K562 (cell line): ENCODE measurements around the gene HFE. TPM values are rescaled to one million over a fixed set of nuclear protein-coding genes. Genes with fewer than 3 reads are reported as not detected.

Experiments used
- BRD9 ChIP-seq: fragments of 450-650 bp; IDR thresholded peaks from 2 replicates; pipeline ENCODE4 v1.6.1; 2018; ENCODE audit warnings: low read depth; ENCODE audit not compliant: partially characterized antibody
- CHCHD3 ChIP-seq: fragments of 250-450 bp; sonication (Bioruptor Pico); IDR thresholded peaks from 2 replicates; pipeline ENCODE4 v2.1.2; 2022; ENCODE audit warnings: mild to moderate bottlenecking
- GABPB2 ChIP-seq: fragments of 250-450 bp; sonication (Bioruptor Pico); conservative IDR thresholded peaks from 2 replicates; pipeline ENCODE4 v1.5.1; 2021; ENCODE audit warnings: mild to moderate bottlenecking
- GATA2 ChIP-seq: sonication (generic); formaldehyde crosslinking; IDR thresholded peaks from 2 replicates; pipeline ENCODE4 v1.4.0; 2020; ENCODE audit warnings: mild to moderate bottlenecking, missing genetic modification reagents
- NCOR1 ChIP-seq: fragments of 450-650 bp; IDR thresholded peaks from 2 replicates; pipeline ENCODE4 v1.6.1; 2016; ENCODE audit warnings: mild to moderate bottlenecking, moderate library complexity
- SIN3A ChIP-seq, 2 experiments: fragments of 150-350 bp in 1 of 2; IDR thresholded peaks; 2 replicates each; pipeline ENCODE4 v1.6.1; 2011 to 2016; ENCODE audit warnings: borderline replicate concordance in 2 of 2, low read depth in 2 of 2, low read length in 2 of 2, mild to moderate bottlenecking in 2 of 2, moderate library complexity in 2 of 2; ENCODE audit not compliant: control insufficient read depth in 1 of 2
- SMARCE1 ChIP-seq: fragments of 450-650 bp; IDR thresholded peaks from 2 replicates; pipeline ENCODE4 v1.7.1; 2016; ENCODE audit warnings: mild to moderate bottlenecking
- SREBF2 ChIP-seq: sonication (generic); formaldehyde crosslinking; IDR thresholded peaks from 2 replicates; pipeline ENCODE4 v1.4.0; 2020; ENCODE audit warnings: mild to moderate bottlenecking, missing genetic modification reagents
- TFAP4 ChIP-seq: sonication (generic); formaldehyde crosslinking; IDR thresholded peaks from 2 replicates; pipeline ENCODE4 v1.8.0; 2022; ENCODE audit warnings: missing genetic modification reagents, mild to moderate bottlenecking, moderate library complexity, borderline replicate concordance
- ZFP30 ChIP-seq: fragments of 250-450 bp; sonication (Bioruptor Pico); IDR thresholded peaks from 2 replicates; pipeline ENCODE4 v1.8.0; 2022; ENCODE audit warnings: moderate library complexity, mild to moderate bottlenecking, inconsistent platforms, borderline replicate concordance
- ZNF121 ChIP-seq: sonication (generic); formaldehyde crosslinking; conservative IDR thresholded peaks from 2 replicates; pipeline ENCODE4 v1.8.0; 2022; ENCODE audit warnings: missing genetic modification reagents
- ZNF445 ChIP-seq: fragments of 250-450 bp; sonication (Bioruptor Pico); IDR thresholded peaks from 2 replicates; pipeline ENCODE4 v1.4.0; 2020; ENCODE audit warnings: low read depth, mild to moderate bottlenecking, moderate library complexity
- ZNF644 ChIP-seq: fragments of 200-800 bp; sonication (Bioruptor generic); IDR thresholded peaks from 2 replicates; pipeline ENCODE4 v1.6.1; 2016; ENCODE audit warnings: low read depth, missing genetic modification characterization, missing compliant biosample characterization
- ZNF764 ChIP-seq: fragments of 250-450 bp; sonication (Bioruptor Pico); IDR thresholded peaks from 2 replicates; pipeline ENCODE4 v1.4.0; 2020; ENCODE audit warnings: low read depth, mild to moderate bottlenecking, moderate library complexity
- polyA plus RNA-seq, 8 experiments: library from polyadenylated mRNA; depleted of rRNA in 4 of 8; stranded (reverse) in 5 of 8; unstranded in 3 of 8; fragments of >200 nt; fragmentation: Nextera tagmentation in 2 of 8; fragmentation: Illumina TruSeq in 1 of 8; extraction: Ambion mirVana in 2 of 8; extraction: Trizol in 1 of 8; gene quantifications; 2 replicates each; pipeline versions ENCODE4 v1.2.1 to v1.2.3, GENCODE V29; 2011 to 2014; ENCODE audit warnings: inconsistent platforms in 1 of 8, missing spikeins in 1 of 8
- total RNA-seq, 7 experiments: library from RNA; depleted of rRNA in 6 of 7; stranded (reverse); fragments of >200 nt in 6 of 7; fragmentation: Illumina TruSeq in 2 of 7; extraction: Trizol in 2 of 7; gene quantifications; 2 replicates each; pipeline versions ENCODE4 v1.2.1 to v1.2.3, GENCODE V29; 2011 to 2021; ENCODE audit warnings: low replicate concordance in 1 of 7
- TF ChIP-seq, protein P1 (sequence below): fragments of 250-450 bp; sonication (Bioruptor Pico); IDR thresholded peaks from 2 replicates; pipeline ENCODE4 v1.5.0; 2020; ENCODE audit warnings: mild to moderate bottlenecking
- TF ChIP-seq, protein P2 (sequence below), 2 experiments: fragments of 450-650 bp in 1 of 2; IDR thresholded peaks; 2 replicates each; pipeline ENCODE4 v1.6.1; 2011 to 2017; ENCODE audit warnings: low read depth in 2 of 2, antibody characterized with exemption in 1 of 2, borderline replicate concordance in 1 of 2, low read length in 1 of 2, mild to moderate bottlenecking in 1 of 2, mixed read lengths in 1 of 2; ENCODE audit not compliant: control insufficient read depth in 1 of 2
- TF ChIP-seq, protein P3 (sequence below): fragments of 250-450 bp; sonication (Bioruptor Pico); IDR thresholded peaks from 2 replicates; pipeline ENCODE4 v1.8.0; 2021; ENCODE audit warnings: moderate library complexity, mild to moderate bottlenecking, inconsistent platforms

HFE gene
- total and polyA plus RNA-seq, 9 of the 15 experiments (the other 6 are each of a cell fraction or from before 2014, with no cell fraction given): 0.14 to 1.2 (median 0.76) TPM

DNA sequence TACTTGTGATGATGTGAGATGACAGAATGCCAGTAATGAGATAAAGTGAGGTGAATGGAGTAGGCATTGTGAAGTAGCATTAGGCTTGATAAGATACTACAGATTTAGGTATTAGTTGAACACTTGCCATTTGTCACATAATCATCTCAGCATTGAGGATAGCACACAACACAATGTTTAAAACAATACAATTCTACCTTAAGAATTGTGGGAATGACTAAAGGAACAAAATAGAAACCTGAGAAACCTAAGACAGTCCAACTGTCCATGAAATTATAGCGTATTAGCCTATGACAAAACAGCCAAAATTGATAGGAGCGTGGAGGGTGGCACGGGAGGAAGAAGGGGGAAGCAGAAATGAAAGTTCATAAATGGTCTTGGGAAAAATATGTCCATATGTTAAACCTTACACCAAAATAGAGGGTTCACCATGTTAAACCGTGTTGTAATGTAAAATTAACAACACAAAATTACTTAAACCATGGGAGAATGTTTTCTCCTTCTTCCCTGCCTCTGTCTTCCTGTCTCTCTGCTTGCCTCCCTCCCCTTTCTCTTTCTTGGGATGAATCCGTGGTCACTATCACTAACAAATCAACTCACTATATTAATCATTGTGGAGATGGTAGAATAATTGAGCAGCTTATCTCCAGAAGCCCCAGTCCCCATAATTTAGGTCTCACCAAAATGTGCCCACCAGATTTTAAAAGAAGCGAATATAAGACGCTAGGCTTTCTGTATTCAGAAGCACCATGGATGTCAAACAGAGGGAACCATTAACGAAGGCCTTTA is 33.0 kb upstream of the HFE start (continued):
- TF ChIP-seq ZNF644 (tag) (peak; percentile 78; the same call in 1 of the 2 replicates), SREBF2 (CRISPR knock-in tag) (no peak), ZNF445 (CRISPR knock-in tag) (peak; percentile 78), BRD9 (peak; percentile 31), ZFP30 (CRISPR knock-in tag) (0 out of 2 replicates have a peak, but pooled peaks have one; percentile 83), GATA2 (CRISPR knock-in tag) (0 out of 2 replicates have a peak, but pooled peaks have one; percentile 2), CHCHD3 (peak; percentile 24; the same call in 1 of the 2 replicates), TFAP4 (CRISPR knock-in tag) (no peak), ZNF764 (CRISPR knock-in tag) (0 out of 2 replicates have a peak, but pooled peaks have one; percentile 4), GABPB2 (CRISPR knock-in tag) (0 out of 2 replicates have a peak, but pooled peaks have one; percentile 6), NCOR1 (peak; percentile 19; the same call in 1 of the 2 replicates), SMARCE1 (0 out of 2 replicates have a peak, but pooled peaks have one; percentile 10), SIN3A (IDR thresholded peaks at IDR 0.05; ENCODE audit: borderline replicate concordance in 2 of 2, control insufficient read depth in 1 of 2, low read depth in 2 of 2, low read length in 2 of 2) (peak; percentile 9 to 38; a peak in 2 of 4 replicates), ZNF121 (CRISPR knock-in tag) (no peak)
- TF ChIP-seq, protein P1, sequence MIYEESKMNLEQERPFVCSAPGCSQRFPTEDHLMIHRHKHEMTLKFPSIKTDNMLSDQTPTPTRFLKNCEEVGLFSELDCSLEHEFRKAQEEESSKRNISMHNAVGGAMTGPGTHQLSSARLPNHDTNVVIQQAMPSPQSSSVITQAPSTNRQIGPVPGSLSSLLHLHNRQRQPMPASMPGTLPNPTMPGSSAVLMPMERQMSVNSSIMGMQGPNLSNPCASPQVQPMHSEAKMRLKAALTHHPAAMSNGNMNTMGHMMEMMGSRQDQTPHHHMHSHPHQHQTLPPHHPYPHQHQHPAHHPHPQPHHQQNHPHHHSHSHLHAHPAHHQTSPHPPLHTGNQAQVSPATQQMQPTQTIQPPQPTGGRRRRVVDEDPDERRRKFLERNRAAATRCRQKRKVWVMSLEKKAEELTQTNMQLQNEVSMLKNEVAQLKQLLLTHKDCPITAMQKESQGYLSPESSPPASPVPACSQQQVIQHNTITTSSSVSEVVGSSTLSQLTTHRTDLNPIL (CRISPR knock-in tag): no peak
- TF ChIP-seq, protein P2, sequence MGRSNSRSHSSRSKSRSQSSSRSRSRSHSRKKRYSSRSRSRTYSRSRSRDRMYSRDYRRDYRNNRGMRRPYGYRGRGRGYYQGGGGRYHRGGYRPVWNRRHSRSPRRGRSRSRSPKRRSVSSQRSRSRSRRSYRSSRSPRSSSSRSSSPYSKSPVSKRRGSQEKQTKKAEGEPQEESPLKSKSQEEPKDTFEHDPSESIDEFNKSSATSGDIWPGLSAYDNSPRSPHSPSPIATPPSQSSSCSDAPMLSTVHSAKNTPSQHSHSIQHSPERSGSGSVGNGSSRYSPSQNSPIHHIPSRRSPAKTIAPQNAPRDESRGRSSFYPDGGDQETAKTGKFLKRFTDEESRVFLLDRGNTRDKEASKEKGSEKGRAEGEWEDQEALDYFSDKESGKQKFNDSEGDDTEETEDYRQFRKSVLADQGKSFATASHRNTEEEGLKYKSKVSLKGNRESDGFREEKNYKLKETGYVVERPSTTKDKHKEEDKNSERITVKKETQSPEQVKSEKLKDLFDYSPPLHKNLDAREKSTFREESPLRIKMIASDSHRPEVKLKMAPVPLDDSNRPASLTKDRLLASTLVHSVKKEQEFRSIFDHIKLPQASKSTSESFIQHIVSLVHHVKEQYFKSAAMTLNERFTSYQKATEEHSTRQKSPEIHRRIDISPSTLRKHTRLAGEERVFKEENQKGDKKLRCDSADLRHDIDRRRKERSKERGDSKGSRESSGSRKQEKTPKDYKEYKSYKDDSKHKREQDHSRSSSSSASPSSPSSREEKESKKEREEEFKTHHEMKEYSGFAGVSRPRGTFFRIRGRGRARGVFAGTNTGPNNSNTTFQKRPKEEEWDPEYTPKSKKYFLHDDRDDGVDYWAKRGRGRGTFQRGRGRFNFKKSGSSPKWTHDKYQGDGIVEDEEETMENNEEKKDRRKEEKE (IDR thresholded peaks at IDR 0.05; ENCODE audit: borderline replicate concordance in 1 of 2, control insufficient read depth in 1 of 2, low read depth in 2 of 2, low read length in 1 of 2): peak in 1 of 2 experiments; percentile 80; a peak in 1 of 4 replicates
- TF ChIP-seq, protein P3, sequence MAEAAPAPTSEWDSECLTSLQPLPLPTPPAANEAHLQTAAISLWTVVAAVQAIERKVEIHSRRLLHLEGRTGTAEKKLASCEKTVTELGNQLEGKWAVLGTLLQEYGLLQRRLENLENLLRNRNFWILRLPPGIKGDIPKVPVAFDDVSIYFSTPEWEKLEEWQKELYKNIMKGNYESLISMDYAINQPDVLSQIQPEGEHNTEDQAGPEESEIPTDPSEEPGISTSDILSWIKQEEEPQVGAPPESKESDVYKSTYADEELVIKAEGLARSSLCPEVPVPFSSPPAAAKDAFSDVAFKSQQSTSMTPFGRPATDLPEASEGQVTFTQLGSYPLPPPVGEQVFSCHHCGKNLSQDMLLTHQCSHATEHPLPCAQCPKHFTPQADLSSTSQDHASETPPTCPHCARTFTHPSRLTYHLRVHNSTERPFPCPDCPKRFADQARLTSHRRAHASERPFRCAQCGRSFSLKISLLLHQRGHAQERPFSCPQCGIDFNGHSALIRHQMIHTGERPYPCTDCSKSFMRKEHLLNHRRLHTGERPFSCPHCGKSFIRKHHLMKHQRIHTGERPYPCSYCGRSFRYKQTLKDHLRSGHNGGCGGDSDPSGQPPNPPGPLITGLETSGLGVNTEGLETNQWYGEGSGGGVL (CRISPR knock-in tag): no peak
